D721Med (cell line): ENCODE results near the gene STX4.
A peak's percentile ranks its signal among the peaks of the same experiment; 100 is the strongest.
"Not testable (repeated sequence)": the region's sequence is repeated elsewhere in the genome, so short reads cannot be mapped to it uniquely, and the experiment has no call there.

Source experiments
- DNase-seq: peaks from one replicate; pipeline ENCODE4 v3.0.0; 2011; ENCODE audit warnings: low spot score; ENCODE audit not compliant: insufficient read length
- FAIRE-seq: peaks from 2 replicates; lab custom pipeline; 2011; peaks lifted over from hg19 to GRCh38; lab: Jason Lieb, UNC
- TF ChIP-seq, protein P1 (sequence below): IDR thresholded peaks from 2 replicates; pipeline ENCODE4 v1.5.1; 2012; ENCODE audit warnings: mild to moderate bottlenecking, control low read depth; ENCODE audit not compliant: insufficient read depth; ENCODE audit errors: missing control alignments

Gene STX4

GRCh38 chr16:31016018-31016417 lies 17.3 kb upstream of the STX4 start:
- TF ChIP-seq, protein P1, sequence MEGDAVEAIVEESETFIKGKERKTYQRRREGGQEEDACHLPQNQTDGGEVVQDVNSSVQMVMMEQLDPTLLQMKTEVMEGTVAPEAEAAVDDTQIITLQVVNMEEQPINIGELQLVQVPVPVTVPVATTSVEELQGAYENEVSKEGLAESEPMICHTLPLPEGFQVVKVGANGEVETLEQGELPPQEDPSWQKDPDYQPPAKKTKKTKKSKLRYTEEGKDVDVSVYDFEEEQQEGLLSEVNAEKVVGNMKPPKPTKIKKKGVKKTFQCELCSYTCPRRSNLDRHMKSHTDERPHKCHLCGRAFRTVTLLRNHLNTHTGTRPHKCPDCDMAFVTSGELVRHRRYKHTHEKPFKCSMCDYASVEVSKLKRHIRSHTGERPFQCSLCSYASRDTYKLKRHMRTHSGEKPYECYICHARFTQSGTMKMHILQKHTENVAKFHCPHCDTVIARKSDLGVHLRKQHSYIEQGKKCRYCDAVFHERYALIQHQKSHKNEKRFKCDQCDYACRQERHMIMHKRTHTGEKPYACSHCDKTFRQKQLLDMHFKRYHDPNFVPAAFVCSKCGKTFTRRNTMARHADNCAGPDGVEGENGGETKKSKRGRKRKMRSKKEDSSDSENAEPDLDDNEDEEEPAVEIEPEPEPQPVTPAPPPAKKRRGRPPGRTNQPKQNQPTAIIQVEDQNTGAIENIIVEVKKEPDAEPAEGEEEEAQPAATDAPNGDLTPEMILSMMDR: peak; percentile 41
- FAIRE-seq (no peak), DNase-seq (no peak)

- FAIRE-seq, DNase-seq: not testable (repeated sequence)
Measured at GRCh38 chr16:31017756-31018155, 15.6 kb upstream of the STX4 start.

- DNase-seq: no peak
- FAIRE-seq: no peak
- TF ChIP-seq, protein P1: no peak
Measured at GRCh38 chr16:31020536-31020935, 12.8 kb upstream of the STX4 start.

DNA sequence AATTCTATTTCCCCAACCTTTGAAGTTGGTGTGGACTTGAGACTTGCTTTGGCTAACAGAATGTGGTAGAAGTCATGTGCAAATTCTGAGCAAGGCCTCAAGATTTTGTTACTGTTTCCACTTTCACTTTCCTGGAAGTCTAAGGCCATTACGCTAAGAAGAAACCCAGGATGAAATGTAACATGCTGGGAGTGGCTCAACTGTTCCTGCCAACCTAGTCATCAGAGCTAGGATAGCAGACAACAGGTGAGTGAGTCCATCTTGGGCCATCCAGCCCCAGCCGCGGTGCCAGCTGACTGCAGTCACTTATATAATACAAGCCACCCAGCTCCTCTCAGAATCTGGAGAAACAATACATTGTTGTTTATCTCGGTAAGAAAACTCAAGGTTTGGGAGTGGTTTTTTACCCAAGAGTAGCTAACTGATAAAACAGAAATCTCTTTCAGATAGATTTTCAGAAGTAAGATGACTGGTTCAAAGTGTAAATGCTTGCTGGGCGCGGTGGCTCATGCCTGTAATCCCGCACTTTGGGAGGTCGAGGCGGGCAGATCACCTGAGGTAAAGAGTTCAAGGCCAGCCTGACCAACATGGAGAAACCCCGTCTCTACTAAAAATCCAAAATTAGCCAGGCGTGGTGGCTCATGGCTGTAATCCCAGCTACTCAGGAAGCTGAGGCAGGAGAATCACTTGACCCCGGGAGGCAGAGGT lies 10.7 kb upstream of the STX4 start:
- DNase-seq: no peak
- FAIRE-seq: no peak
- TF ChIP-seq, protein P1: no peak

- TF ChIP-seq, protein P1: no peak
- no peak for DNase-seq
- no peak for FAIRE-seq
Measured at GRCh38 chr16:31023252-31023602, 10.1 kb upstream of the STX4 start.

- no peak for DNase-seq
- TF ChIP-seq, protein P1: no peak
- FAIRE-seq: no peak
Measured at GRCh38 chr16:31023627-31024226, 9.6 kb upstream of the STX4 start.

DNA sequence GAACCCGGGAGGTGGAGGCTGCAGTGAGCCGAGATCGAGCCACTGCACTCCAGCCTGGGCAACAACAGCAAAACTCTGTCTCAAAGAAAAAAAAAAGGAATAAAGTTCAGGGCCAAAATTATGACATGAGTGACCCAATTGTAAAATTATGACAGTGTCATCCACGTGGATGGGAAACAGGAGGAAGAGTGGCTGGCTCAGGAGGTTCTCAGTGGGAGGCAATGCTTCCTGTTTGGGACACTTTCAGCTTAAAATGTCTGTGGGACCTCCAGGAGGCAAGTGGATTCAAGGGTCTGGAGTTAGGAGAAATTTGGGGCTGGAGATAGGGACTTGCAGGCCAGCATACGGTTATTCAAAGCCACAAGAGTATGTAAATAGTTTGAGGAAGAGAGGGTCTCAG lies 8.0 kb upstream of the STX4 start:
- FAIRE-seq (no peak), DNase-seq (no peak)
- TF ChIP-seq, protein P1: no peak

DNA sequence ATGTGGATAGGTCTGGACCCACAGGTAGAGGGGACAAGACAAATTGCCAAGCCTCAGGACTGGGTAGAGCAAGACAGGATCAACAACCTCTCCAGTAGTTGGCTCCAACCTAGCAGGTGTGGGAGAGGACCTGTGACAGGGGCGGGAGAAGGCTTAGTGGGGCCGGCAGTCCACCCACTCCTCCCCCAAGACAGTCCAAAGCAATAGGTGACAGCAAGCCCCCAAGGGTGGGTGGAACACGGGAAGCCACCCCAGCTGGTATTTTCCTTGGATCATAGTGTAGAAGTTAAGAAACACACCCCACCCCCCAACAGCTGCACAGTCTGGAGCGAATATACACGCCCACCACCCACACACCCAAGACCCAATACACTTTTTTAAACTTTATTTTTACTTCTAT lies 4.1 kb upstream of the STX4 start:
- TF ChIP-seq, protein P1: no peak
- DNase-seq (no peak), FAIRE-seq (no peak)
